ENCODE data around the gene NINJ2.

The NINJ2 gene

GRCh38 chr12:569091-569676, 94.1 kb downstream of the NINJ2 start:
- DNase-seq (ENCODE audit: low read depth) = no peak

GRCh38 chr12:568486-568885, 94.8 kb downstream of the NINJ2 start:
- no peak for DNase-seq (ENCODE audit: low read depth)

GRCh38 chr12:565589-566105, 97.6 kb downstream of the NINJ2 start:
- no peak for DNase-seq (ENCODE audit: low read depth)

DNA sequence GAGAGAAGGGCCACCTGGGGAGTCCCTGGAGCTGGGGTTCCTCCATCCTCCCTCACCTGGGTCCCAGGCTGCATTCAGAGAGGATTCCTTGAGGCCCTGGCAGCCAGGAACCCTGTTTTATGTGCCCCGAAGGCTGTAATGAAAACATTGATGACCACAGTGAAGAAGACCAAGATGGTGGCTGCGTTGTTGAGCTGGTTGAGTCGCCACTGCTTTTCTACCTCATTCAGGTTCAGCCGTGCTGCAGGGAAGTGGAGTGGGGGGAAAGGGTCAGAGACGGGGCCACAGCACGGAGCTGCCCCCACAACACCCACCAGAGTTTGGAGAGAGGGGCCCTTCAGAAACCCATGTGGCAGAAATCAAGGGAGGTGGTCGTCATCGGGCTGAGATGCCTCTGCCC, 98.1 kb downstream of the NINJ2 start:
- DNase-seq (ENCODE audit: low read depth) = no peak

GRCh38 chr12:563787-564298, 99.4 kb downstream of the NINJ2 start:
- DNase-seq (ENCODE audit: low read depth) = no peak

DNA sequence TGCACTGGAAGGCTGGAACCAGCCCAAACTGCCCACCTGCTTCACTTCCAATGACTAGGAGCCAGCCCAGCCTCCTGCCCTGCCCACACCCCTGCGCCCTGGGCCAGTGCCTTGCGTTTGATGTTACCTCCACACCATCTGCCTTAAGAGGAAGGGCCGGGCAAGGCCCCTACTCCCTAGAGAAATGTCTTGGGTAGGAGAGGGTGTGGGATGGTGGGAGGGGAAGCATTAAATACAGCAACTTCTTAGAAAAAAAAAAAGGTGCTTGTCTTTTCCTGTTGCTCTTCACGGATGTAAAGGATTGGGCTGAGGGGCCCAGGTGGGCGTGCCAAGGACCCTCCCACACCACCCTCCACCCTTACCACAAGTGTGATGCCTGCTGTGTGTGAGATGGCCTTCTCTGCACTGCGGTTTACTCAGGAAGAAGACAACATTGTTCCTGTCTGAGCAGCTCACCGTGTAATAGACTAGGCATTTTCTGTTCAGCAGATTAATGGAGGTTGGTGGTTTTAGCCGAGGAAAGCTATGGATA, 99.9 kb downstream of the NINJ2 start:
- no peak for DNase-seq (ENCODE audit: low read depth)

- no peak for DNase-seq (ENCODE audit: low read depth)
Observed at GRCh38 chr12:562634-563033, 100.6 kb downstream of the NINJ2 start.

DNA sequence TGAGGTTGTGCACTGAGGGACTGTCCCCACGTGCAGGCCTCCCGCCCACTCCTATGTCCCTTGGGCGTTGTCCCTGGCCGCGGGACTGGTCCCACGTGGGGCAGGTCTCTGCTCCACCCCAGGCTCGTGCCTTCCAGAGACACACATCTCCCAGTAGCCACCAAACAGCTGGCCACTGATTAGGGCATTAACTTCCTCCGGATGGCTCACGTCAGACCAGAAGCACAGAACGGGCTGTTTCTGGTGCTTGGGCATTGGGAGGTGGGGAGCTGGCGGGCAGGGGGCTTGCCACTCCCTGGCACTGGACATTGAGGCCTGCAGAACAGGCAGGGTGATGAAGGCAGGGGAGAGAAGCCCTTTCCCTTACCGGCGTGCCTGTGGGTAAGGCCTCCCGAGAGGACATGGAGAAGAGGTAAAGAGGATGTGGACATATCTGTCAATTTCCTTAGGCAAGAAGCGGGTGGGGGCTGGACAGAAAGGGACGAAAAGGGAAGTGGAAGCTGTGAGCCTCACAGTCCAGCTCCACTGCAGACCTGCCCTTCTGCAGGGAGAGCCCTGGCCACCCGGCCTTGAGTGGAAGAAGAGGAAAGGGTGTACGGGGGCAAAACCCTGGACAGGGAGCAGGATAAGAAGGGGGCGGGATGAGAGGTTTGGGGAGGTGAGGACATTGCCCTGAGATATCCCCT, 101.2 kb downstream of the NINJ2 start:
- no peak for DNase-seq (ENCODE audit: low read depth)

GRCh38 chr12:561391-561705, 101.9 kb downstream of the NINJ2 start:
- no peak for DNase-seq (ENCODE audit: low read depth)

GRCh38 chr12:560691-561390, 102.4 kb downstream of the NINJ2 start:
- DNase-seq (ENCODE audit: low read depth) = no peak

DNA sequence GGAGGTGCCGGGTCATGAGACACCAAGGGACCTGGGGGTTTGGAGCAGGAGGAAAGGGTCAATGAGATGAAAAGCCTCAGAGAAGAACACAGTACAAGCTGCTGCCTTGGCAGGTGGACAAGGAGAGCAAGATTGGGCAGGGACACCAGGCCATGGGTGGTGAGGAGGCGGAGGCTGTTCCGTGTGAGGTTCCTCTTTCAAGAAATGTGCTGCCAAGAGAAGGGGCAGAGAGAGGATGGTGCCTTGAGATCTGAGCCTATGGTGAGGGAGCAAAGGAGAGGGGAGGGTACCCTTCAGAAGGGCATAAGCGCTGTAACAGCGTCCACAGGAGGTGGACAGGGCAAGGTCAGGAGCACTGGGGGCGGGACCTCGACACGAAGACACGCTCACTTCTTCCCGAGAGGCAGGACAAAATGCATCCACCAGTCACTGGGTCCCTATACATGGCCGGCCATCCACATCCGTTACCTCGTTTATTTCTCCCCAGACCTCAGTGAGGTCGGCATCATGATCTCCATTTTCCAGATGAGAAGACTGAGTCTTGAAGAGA, 103.3 kb downstream of the NINJ2 start:
- DNase-seq (ENCODE audit: low read depth) = no peak

DNA sequence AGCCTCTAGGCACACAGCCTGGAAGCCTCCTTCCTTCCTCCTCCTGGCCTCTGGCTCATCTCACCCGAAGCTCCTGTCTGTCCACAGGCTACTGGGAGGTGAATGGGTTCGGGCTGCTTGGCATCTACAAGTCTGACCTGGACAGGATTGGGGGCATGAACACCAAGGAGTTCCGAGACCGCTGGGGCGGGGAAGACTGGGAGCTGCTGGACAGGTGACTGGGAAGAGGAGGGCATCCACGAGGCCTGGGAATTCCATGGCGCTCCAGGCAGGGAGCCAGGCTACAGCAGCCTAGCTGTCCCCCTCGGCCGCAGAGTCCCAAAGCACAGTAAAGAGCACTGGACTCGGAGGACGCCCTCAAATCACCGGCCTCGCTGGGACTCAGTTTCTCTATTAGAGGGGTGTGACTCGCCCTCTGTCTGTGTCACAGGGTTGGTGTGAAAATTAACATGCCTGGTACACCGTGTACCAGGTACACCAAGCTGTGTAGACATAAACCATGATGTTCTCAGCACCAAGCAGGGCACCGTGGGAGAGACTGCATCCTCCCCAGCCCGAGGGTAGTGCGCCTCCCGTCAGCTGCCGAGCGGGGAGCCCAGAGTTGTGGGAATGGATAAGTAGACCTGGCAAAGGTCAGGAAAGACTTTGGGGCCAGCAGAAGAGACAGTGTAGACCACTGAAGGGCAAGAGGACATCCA, 103.9 kb downstream of the NINJ2 start:
- DNase-seq (ENCODE audit: low read depth) = no peak

DNA sequence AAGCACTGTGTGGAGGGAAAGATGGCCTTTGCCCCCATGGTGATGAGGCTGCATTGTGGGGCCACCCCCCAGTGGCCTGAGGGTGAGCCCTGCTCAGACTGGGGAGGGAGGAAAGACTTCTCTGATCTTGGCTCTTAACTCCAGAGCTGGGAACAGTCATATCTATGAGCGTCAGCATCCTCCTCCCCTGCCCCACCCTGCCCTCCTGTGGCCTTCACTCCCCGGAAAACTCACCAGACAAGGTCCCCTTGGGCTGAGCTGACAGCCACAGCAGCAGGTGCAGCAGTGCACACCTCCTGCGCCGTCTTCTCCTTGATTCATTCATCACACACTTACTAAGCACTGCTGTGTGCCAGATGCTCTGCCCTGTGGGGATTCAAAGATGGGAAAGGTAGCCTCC, 104.7 kb downstream of the NINJ2 start:
- no peak for DNase-seq (ENCODE audit: low read depth)

- DNase-seq (ENCODE audit: low read depth) = no peak
Observed at GRCh38 chr12:556498-556897, 106.7 kb downstream of the NINJ2 start.

- DNase-seq (ENCODE audit: low read depth) = no peak
Observed at GRCh38 chr12:554001-554285, 109.3 kb downstream of the NINJ2 start.

DNA sequence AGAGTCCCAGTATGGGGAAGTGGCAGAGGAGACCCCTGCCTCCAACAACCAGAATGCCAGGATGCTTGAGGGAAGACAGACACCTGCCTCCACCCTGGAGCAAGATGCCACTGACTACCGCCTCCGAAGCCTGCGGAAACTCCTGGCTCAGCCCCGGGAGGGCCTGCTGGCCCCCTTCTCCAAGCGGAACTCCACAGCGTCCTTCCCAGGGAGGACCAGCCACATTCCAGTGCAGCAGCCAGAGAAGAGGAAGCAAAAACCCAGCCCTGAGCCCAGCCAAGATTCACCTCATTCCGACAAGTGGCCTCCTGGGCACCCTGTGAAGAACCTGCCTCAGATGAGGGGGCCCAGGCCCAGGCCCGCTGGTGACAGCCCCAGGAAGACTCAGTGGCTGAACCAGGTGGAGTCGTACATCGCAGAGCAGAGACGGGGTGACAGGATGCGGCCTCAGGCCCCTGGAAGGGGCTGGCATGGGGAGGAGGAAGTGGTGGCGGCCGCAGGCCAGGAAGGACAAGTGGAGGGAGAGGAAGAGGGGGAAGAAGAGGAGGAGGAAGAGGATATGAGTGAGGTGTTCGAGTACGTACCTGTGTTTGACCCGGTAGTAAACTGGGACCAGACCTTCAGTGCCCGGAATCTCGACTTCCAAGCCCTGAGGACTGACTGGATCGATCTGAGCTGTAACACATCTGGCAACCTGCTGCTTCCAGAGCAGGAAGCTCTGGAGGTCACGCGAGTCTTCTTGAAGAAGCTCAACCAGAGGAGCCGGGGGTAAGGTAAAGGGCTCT, 109.8 kb downstream of the NINJ2 start:
- DNase-seq (ENCODE audit: low read depth) = no peak

DNA sequence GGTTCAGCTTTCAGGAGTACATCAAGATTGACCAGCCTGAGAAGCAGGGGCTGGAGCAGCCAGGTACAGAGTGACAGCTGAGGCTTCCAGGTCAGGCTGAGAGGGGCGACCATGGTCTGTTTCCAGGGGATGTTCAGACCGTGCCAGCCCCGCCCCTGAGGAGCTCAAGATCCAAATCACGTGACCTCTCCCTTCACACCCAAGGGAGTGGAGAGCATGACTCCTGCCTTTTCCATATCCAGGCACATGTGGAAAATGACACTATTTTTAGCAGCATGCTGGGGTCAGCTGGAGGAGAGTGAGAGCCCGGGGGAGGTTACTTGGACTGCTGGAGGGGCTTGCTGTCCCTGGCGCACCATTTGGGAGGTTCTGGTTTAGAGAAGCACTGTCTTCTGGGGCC, 110.8 kb downstream of the NINJ2 start:
- no peak for DNase-seq (ENCODE audit: low read depth)

DNA sequence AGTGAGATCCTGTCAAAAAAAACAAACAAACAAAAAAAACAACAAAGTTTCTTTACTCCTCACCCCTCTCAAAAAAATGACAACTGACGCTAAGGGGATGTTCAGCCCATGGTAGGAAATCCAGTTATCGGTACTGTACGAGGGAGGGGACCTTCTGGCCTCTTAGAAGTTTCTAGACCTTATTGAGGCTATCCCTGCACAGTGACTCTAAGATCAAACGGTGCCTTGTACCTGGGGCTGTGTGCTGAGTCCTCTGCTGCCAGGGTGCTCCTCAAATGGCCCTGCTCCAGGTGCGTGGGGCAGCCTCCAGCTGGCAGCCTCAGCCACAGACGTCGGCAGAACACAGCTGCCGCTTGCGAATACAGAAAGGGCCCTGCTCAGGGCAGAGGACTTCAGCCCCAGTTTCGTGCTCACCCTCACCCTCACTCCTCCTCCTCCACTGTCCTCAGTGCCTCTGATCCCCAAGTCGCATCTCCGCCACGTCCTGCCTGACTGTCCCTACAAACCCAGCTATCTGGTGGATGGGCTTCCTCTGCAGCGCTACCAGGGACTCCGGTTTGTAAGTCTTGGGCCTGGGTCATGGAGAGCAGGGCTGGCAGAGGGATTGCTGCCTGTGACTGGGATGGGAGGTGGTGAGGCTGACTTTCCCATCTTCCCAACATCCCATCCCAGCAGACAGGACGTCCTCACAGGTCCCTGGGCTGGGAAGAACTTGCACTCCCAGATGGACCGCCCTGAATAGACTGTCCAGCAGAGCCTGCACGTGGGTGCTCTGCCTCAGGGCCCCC, 112.6 kb downstream of the NINJ2 start:
- no peak for DNase-seq (ENCODE audit: low read depth)

DNA sequence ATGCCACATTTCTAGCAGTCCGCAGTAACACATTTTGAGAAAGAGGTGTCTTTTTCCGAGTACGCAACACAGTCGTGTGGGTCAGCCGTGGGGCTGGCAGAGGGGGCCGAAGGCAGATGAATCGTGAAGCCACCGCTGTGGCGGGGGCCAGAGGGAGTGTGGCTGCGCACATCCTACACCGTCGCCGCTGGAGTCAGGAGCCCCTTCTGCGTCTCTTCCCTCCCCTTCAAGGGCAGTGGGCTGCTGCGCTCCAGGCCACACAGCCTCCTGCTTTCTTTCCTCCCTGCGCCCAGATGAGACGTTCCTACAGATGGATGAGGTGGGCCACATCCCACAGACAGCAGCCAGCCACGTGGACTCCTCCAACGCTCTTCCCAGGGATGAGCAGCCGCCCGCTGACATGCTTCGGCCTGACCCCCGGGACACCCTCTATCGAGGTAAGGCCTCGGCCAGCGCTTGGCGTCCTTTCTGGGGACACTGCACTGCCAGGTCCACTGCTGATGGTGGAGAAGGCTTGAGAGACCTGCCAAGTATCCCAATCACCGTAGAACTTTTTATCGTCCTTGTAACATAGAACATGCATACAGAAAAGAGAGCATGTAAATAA, 113.7 kb downstream of the NINJ2 start:
- DNase-seq (ENCODE audit: low read depth) = no peak

- no peak for DNase-seq (ENCODE audit: low read depth)
Observed at GRCh38 chr12:547883-548470, 115.3 kb downstream of the NINJ2 start.

Measured in GM04504 (cell line).